Smooth muscle cell (in vitro differentiated cells): ENCODE measurements around the gene CAMK2G. TPM values are rescaled to one million over a fixed set of nuclear protein-coding genes. Genes with fewer than 3 reads are reported as not detected.

ENCODE experiments used
- DNase-seq: peaks from one replicate; lab custom pipeline; 2025; ENCODE audit not compliant: unreplicated experiment; lab: John Stamatoyannopoulos, UW
- H2AFZ ChIP-seq: fragments of 200-600 bp; sonication (generic); 2 replicates; pipeline ENCODE4 v1.6.0; 2016; ENCODE audit warnings: antibody characterized with exemption, low read depth, mild to moderate bottlenecking
- H3F3A ChIP-seq: fragments of 200-600 bp; sonication (generic); 2 replicates; pipeline ENCODE4 v1.6.0; 2017; ENCODE audit warnings: antibody characterized with exemption, low read depth
- H3K27ac ChIP-seq: fragments of 200-600 bp; sonication (generic); 2 replicates; pipeline ENCODE4 v1.5.1; 2016; ENCODE audit warnings: low read depth, mild to moderate bottlenecking
- H3K27me3 ChIP-seq: fragments of 200-600 bp; sonication (generic); 2 replicates; pipeline ENCODE4 v1.6.1; 2016; ENCODE audit warnings: low read depth, mild to moderate bottlenecking
- H3K36me3 ChIP-seq: fragments of 200-600 bp; sonication (generic); 2 replicates; pipeline ENCODE4 v1.5.1; 2016; ENCODE audit warnings: low read depth
- H3K4me1 ChIP-seq: fragments of 200-600 bp; sonication (generic); 2 replicates; pipeline ENCODE4 v1.5.1; 2016; ENCODE audit warnings: low read depth
- H3K4me2 ChIP-seq: fragments of 200-600 bp; sonication (generic); 2 replicates; pipeline ENCODE4 v1.6.0; 2016; ENCODE audit warnings: mild to moderate bottlenecking
- H3K4me3 ChIP-seq: fragments of 200-600 bp; sonication (generic); 2 replicates; pipeline ENCODE4 v1.5.1; 2016; ENCODE audit warnings: mild to moderate bottlenecking
- H3K79me2 ChIP-seq: fragments of 200-600 bp; sonication (generic); 2 replicates; pipeline ENCODE4 v1.6.0; 2016; ENCODE audit warnings: low read depth, mild to moderate bottlenecking
- H3K9ac ChIP-seq: fragments of 200-600 bp; sonication (generic); 2 replicates; pipeline ENCODE4 v1.6.0; 2016; ENCODE audit warnings: low read depth
- H3K9me3 ChIP-seq: fragments of 200-600 bp; sonication (generic); replicated peaks from 2 replicates; pipeline ENCODE4 v1.5.1; 2016; ENCODE audit warnings: low read depth
- H4K20me1 ChIP-seq: fragments of 200-600 bp; sonication (generic); 2 replicates; pipeline ENCODE4 v1.6.0; 2016; ENCODE audit warnings: low read depth
- CTCF ChIP-seq: fragments of 200-600 bp; sonication (generic); IDR thresholded peaks from 2 replicates; pipeline ENCODE4 v1.5.1; 2017; ENCODE audit warnings: borderline replicate concordance, mild to moderate bottlenecking, antibody characterized with exemption; ENCODE audit not compliant: insufficient read depth, poor library complexity, severe bottlenecking
- WGBS: methylation state at CpG from one replicate; pipeline ENCODE4 v1.1.7; 2016; ENCODE audit warnings: low lambda C conversion rate; 5-methylcytosine and 5-hydroxymethylcytosine counted together
- polyA plus RNA-seq: library from polyadenylated mRNA; unstranded; fragments of >200 nt; fragmentation: Nextera tagmentation; extraction: Ambion mirVana; gene quantifications from 2 replicates; pipeline ENCODE4 v1.2.1, GENCODE V29; 2016
- total RNA-seq: library from RNA; depleted of rRNA; stranded (reverse); fragments of >200 nt; gene quantifications from 2 replicates; pipeline ENCODE4 v1.2.3, GENCODE V29; 2014

Gene CAMK2G
- total and polyA plus RNA-seq, 2 experiments from 2014 or later = 2.2 to 10.8 TPM

GRCh38 chr10:73915206-73915851 lies 41.0 kb upstream of the CAMK2G start:
- H3F3A ChIP-seq = no peaks in the 10 kb centered on the region
- H3K4me3 ChIP-seq = no peak overlapping the region
- H3K4me1 ChIP-seq = peaks cover 7% of the 10 kb centered on the region
- no peak overlapping the region for H2AFZ ChIP-seq
- H3K36me3 ChIP-seq = no peaks in the 10 kb centered on the region
- no peak for DNase-seq
- no peak overlapping the region for H3K4me2 ChIP-seq
- H3K9me3 ChIP-seq = no peaks in the 10 kb centered on the region
- no peak for TF ChIP-seq CTCF
- no peak overlapping the region for H3K9ac ChIP-seq
- 86% methylated on average over 8 of the region's 8 CpGs for WGBS
- H4K20me1 ChIP-seq = no peaks in the 10 kb centered on the region
- no peak overlapping the region for H3K27ac ChIP-seq
- H3K27me3 ChIP-seq = no peaks in the 10 kb centered on the region
- no peaks in the 10 kb centered on the region for H3K79me2 ChIP-seq

DNA sequence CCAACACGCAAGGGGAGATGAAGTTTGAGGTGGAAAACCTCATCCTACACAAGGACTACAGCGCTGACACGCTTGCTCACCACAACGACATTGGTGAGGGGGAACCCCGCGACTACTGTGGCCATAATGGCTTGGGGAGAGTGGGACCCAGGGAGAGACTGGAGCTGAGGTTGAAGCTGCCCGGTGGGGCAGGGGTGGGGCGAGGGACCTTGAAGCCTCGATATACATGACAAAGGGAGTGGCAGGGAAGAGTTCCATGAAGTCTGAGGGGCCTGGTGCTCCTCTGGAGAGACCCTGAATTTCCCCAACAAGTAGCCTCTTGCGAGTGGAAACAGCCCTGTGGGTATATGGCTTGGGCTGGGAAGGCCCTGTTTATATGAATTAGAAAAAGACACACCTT lies 39.7 kb upstream of the CAMK2G start:
- H3K4me2 ChIP-seq = no peak overlapping the region
- H3K9me3 ChIP-seq = no peaks in the 10 kb centered on the region
- H2AFZ ChIP-seq = no peak overlapping the region
- WGBS = 82% methylated on average over 10 of the region's 10 CpGs
- no peaks in the 10 kb centered on the region for H3K36me3 ChIP-seq
- H3F3A ChIP-seq = peaks cover 8% of the 10 kb centered on the region
- TF ChIP-seq CTCF = no peak
- H3K27ac ChIP-seq = no peak overlapping the region
- no peak for DNase-seq
- no peaks in the 10 kb centered on the region for H3K79me2 ChIP-seq
- peaks cover 12% of the 10 kb centered on the region for H3K4me1 ChIP-seq
- no peak overlapping the region for H3K9ac ChIP-seq
- no peaks in the 10 kb centered on the region for H3K27me3 ChIP-seq
- H3K4me3 ChIP-seq = no peak overlapping the region
- H4K20me1 ChIP-seq = no peaks in the 10 kb centered on the region

DNA sequence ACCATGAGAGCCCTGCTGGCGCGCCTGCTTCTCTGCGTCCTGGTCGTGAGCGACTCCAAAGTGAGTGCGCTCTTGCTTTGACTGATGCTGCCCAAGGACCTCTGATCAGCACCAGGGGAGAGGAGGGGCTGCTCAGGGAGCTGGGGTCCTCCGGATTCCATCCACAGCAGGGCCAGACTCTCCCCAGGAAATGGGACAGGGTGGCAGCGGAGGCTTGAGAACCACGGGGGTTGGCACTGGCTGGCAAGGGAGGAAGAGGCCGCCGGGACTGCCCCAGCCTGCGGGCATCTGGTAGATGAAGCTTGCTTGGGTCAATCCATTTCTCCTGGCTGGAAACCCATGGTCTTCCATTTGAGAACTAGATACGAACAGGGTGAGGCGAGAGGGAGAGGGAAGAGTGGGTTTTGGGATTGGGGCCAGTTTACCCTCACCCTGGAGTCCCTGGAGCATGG lies 37.2 kb upstream of the CAMK2G start:
- Histone ChIP-seq H2AFZ (peak overlapping the region; percentile 85), H3K36me3 (no peaks in the 10 kb centered on the region)
- 25% methylated on average over 14 of the region's 14 CpGs for WGBS

More for the DNA sequence above, 37.2 kb upstream of the CAMK2G start:
- Histone ChIP-seq H3K4me3 (peak overlapping the region; percentile 60), H3K27ac (no peak overlapping the region), H4K20me1 (no peaks in the 10 kb centered on the region), H3K9ac (peak overlapping the region; percentile 42), H3F3A (peaks cover 22% of the 10 kb centered on the region), H3K27me3 (no peaks in the 10 kb centered on the region), H3K79me2 (no peaks in the 10 kb centered on the region), H3K9me3 (no peaks in the 10 kb centered on the region), H3K4me1 (peaks cover 21% of the 10 kb centered on the region), H3K4me2 (peak overlapping the region; percentile 99)
- no peak for TF ChIP-seq CTCF
- no peak for DNase-seq
